Neural crest cell (in vitro differentiated cells): ENCODE results near the gene COL8A2. TPM values are rescaled to one million over a fixed set of nuclear protein-coding genes. Genes with fewer than 3 reads are reported as not detected.

Source experiments
- total RNA-seq: library from RNA; stranded (reverse); gene quantifications from 2 replicates; pipeline ENCODE4 v1.2.1, GENCODE V29; 2021

COL8A2 gene
- total RNA-seq, 1 donor from 2014 or later: 0.09 TPM

Other genes with a start within 250 kb of the COL8A2 start
- gene AGO1, start 242.0 kb downstream of the COL8A2 start, total RNA-seq: 61.5 and 65.3 TPM in 2 replicates
- gene AGO3, start 194.1 kb downstream of the COL8A2 start, total RNA-seq: 27.9 and 29.2 TPM in 2 replicates
- gene TEKT2, start 41.1 kb downstream of the COL8A2 start, total RNA-seq: 7.4 and 8.4 TPM in 2 replicates
- gene ADPRS, start 36.3 kb downstream of the COL8A2 start, total RNA-seq: 33.8 and 34.0 TPM in 2 replicates
- gene TRAPPC3, start 24.3 kb upstream of the COL8A2 start, total RNA-seq: 48.6 and 52.8 TPM in 2 replicates
- 165 and 166 TPM in 2 replicates for gene MAP7D1, start 30.9 kb upstream of the COL8A2 start, total RNA-seq
- gene THRAP3, start 99.2 kb upstream of the COL8A2 start, total RNA-seq: 167 and 170 TPM in 2 replicates
- 5.4 and 5.9 TPM in 2 replicates for gene SH3D21, start 181.1 kb upstream of the COL8A2 start, total RNA-seq
- 24.8 and 28.5 TPM in 2 replicates for gene EVA1B, start 198.4 kb upstream of the COL8A2 start, total RNA-seq